Stomach (tissue), 4 donors: ENCODE data around the gene COX19.

ENCODE experiments used
- EP300 ChIP-seq: sonication (generic); formaldehyde crosslinking; IDR thresholded peaks from one replicate; pipeline ENCODE4 v1.6.1; 2017; ENCODE audit warnings: antibody characterized with exemption
- POLR2A ChIP-seq, 4 donors: fragments of 450-650 bp; IDR thresholded peaks; one replicate each; pipeline ENCODE4 v1.6.1; 2016; ENCODE audit warnings: antibody characterized with exemption in 4 of 4, control low read depth in 2 of 4, mild to moderate bottlenecking in 1 of 4, moderate library complexity in 1 of 4
- TF ChIP-seq, protein P1 (sequence below), 7 experiments: fragments of 450-650 bp in 4 of 7; fragments of 200-600 bp in 3 of 7; sonication (generic) in 3 of 7; IDR thresholded peaks; one replicate each; pipeline ENCODE4 v1.5.1; 2016 to 2019; ENCODE audit warnings: antibody characterized with exemption in 7 of 7, control low read depth in 2 of 7, mild to moderate bottlenecking in 1 of 7

DNA sequence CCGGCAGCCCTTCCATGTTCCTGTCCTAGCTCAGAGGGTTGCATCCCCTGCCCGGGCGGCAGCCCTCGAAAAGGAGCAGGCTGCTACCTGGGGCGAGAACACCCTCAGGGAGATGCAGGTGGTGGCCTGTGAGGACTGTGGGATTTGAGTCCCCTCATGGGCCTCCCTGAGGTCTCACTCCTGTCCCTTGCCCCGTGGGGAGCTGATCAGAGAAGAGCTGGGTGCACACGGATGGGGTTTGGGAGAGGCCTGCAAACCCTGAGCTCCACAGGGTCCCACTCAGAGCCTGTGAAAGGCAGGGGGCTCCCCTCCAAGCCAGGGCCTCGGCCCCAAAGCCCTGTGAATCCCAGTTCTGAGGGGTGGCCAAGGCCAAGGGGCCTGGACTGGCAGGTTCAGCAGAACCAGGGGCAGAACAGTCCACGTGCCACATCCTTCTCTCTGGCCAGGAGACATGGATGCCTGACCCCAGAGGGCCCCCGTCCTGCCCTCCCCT lies 7.2 kb upstream of the COX19 start:
- TF ChIP-seq POLR2A (IDR thresholded peaks at IDR 0.05) (no peak), EP300 (no peak)
- TF ChIP-seq, protein P1, sequence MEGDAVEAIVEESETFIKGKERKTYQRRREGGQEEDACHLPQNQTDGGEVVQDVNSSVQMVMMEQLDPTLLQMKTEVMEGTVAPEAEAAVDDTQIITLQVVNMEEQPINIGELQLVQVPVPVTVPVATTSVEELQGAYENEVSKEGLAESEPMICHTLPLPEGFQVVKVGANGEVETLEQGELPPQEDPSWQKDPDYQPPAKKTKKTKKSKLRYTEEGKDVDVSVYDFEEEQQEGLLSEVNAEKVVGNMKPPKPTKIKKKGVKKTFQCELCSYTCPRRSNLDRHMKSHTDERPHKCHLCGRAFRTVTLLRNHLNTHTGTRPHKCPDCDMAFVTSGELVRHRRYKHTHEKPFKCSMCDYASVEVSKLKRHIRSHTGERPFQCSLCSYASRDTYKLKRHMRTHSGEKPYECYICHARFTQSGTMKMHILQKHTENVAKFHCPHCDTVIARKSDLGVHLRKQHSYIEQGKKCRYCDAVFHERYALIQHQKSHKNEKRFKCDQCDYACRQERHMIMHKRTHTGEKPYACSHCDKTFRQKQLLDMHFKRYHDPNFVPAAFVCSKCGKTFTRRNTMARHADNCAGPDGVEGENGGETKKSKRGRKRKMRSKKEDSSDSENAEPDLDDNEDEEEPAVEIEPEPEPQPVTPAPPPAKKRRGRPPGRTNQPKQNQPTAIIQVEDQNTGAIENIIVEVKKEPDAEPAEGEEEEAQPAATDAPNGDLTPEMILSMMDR (IDR thresholded peaks at IDR 0.05), result no peak
